ENCODE data around the gene INKA2.
"Not testable (repeated sequence)": the region's sequence is repeated elsewhere in the genome, so short reads cannot be mapped to it uniquely, and the experiment has no call there.

The INKA2 gene

GRCh38 chr1:111749628-111750027 is 10.4 kb upstream of the INKA2 start:
- no peak for DNase-seq

GRCh38 chr1:111747947-111748346 is 8.8 kb upstream of the INKA2 start:
- no peak for DNase-seq

- peak; percentile 89 for DNase-seq
Measured at GRCh38 chr1:111747282-111747734, 8.1 kb upstream of the INKA2 start.

GRCh38 chr1:111746614-111746999 is 7.4 kb upstream of the INKA2 start:
- no peak for DNase-seq

GRCh38 chr1:111745675-111746613 is 6.7 kb upstream of the INKA2 start:
- no peak for DNase-seq

GRCh38 chr1:111743679-111744101 is 4.5 kb upstream of the INKA2 start:
- DNase-seq = no peak

GRCh38 chr1:111742938-111743549 is 3.8 kb upstream of the INKA2 start:
- no peak for DNase-seq

GRCh38 chr1:111742292-111742691 is 3.1 kb upstream of the INKA2 start:
- not testable (repeated sequence) for DNase-seq

GRCh38 chr1:111739925-111740765 is 950 bp upstream of the INKA2 start:
- DNase-seq = peak; percentile 66

GRCh38 chr1:111738436-111739193 is 580 bp downstream of the INKA2 start:
- peak; percentile 85 for DNase-seq

- DNase-seq = no peak
Measured at GRCh38 chr1:111738133-111738435, 1.1 kb downstream of the INKA2 start.

GRCh38 chr1:111737216-111738132 is 1.7 kb downstream of the INKA2 start:
- no peak for DNase-seq

GRCh38 chr1:111736548-111737215 is 2.5 kb downstream of the INKA2 start:
- peak; percentile 92 for DNase-seq

- peak; percentile 93 for DNase-seq
Measured at GRCh38 chr1:111735858-111736544, 3.2 kb downstream of the INKA2 start.

GRCh38 chr1:111735321-111735720 is 3.9 kb downstream of the INKA2 start:
- no peak for DNase-seq

- no peak for DNase-seq
Measured at GRCh38 chr1:111734856-111735255, 4.3 kb downstream of the INKA2 start.

GRCh38 chr1:111734426-111734825 is 4.8 kb downstream of the INKA2 start:
- DNase-seq = no peak

GRCh38 chr1:111733992-111734341 is 5.2 kb downstream of the INKA2 start:
- no peak for DNase-seq

- no peak for DNase-seq
Measured at GRCh38 chr1:111733183-111733991, 5.8 kb downstream of the INKA2 start.
